A673 (cell line): Measurements from ENCODE around the gene ADK.

Experiments used
- EZH2 ChIP-seq: fragments of 200-600 bp; sonication (generic); IDR thresholded peaks from 2 replicates; pipeline ENCODE4 v1.6.1; 2017; ENCODE audit warnings: borderline replicate concordance, low read depth, mild to moderate bottlenecking, mixed read lengths, antibody characterized with exemption, low read length; ENCODE audit not compliant: poor library complexity, severe bottlenecking
- TF ChIP-seq, protein P1 (sequence below): fragments of 300-800, 200-600 bp; sonication (generic); conservative IDR thresholded peaks from 2 replicates; pipeline ENCODE4 v1.5.1; 2017; ENCODE audit warnings: low read depth, mild to moderate bottlenecking, antibody characterized with exemption, low read length, moderate library complexity, mixed read lengths

GRCh38 chr10:74165530-74165901 is 14.5 kb downstream of the ADK start:
- no peak for TF ChIP-seq EZH2
- TF ChIP-seq, protein P1, sequence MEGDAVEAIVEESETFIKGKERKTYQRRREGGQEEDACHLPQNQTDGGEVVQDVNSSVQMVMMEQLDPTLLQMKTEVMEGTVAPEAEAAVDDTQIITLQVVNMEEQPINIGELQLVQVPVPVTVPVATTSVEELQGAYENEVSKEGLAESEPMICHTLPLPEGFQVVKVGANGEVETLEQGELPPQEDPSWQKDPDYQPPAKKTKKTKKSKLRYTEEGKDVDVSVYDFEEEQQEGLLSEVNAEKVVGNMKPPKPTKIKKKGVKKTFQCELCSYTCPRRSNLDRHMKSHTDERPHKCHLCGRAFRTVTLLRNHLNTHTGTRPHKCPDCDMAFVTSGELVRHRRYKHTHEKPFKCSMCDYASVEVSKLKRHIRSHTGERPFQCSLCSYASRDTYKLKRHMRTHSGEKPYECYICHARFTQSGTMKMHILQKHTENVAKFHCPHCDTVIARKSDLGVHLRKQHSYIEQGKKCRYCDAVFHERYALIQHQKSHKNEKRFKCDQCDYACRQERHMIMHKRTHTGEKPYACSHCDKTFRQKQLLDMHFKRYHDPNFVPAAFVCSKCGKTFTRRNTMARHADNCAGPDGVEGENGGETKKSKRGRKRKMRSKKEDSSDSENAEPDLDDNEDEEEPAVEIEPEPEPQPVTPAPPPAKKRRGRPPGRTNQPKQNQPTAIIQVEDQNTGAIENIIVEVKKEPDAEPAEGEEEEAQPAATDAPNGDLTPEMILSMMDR, result no peak
